ENCODE results near the gene TSPO2. TPM values are rescaled to one million over a fixed set of nuclear protein-coding genes. Genes with fewer than 3 reads are reported as not detected.
A peak's percentile ranks its signal among the peaks of the same experiment; 100 is the strongest.

Gene TSPO2
- total and polyA plus RNA-seq, 2 of the 13 experiments (the other 11 are each of a cell fraction or from before 2014, with no cell fraction given), result 0.55 TPM; not detected in 1

DNA sequence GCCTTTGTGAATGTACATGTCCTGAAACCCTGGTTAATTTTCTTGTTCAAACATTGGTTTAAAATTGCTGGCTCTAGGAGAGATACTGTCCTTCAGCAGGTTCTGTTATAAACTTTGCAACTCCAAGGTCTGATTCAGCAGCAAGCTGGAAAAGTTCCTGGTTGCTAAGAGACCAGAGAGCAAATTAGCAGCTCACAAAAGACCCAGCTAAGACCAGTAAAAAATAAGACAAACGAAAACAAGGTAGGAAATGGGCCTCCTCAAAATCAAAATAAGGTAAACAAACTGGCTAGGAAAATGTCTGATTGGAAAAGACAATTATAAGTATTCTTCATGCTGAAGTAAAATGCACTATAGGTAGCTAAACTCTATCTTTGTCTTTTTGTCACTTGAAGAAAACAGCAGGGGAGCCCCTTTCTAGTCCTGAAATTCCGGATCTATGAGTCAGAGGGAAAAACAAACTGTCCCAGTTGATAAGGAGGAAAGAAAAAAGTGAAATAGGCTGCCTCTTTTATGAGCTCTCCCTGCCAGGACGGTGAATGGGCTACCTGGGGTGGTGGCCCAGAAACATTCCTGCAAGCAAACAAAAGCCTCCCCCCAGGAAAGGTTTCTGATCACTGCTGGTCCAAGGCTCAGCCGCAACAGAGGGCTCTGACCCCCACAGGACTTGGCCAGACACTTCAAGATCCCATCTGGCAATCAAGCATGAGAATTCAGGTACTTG lies 44.9 kb upstream of the TSPO2 start (continued):
- peak; percentile 33; the same call in 1 of the 2 replicates for TF ChIP-seq ZNF556 (CRISPR knock-in tag; IDR thresholded peaks at IDR 0.05; ENCODE audit: borderline replicate concordance)
- no peak for TF ChIP-seq GTF3A (CRISPR knock-in tag; conservative IDR thresholded peaks at IDR 0.05)
- TF ChIP-seq ZIK1 (CRISPR knock-in tag; IDR thresholded peaks at IDR 0.05; ENCODE audit: borderline replicate concordance, low read depth), result no peak
- no peak for TF ChIP-seq ZNF468 (CRISPR knock-in tag; IDR thresholded peaks at IDR 0.05)
- no peak for TF ChIP-seq ZNF225 (CRISPR knock-in tag; IDR thresholded peaks at IDR 0.05)
- no peak for TF ChIP-seq DMAP1 (CRISPR knock-in tag; IDR thresholded peaks at IDR 0.05)
- TF ChIP-seq KDM2A (CRISPR knock-in tag; IDR thresholded peaks at IDR 0.05; ENCODE audit: borderline replicate concordance, low read depth), result 0 out of 2 replicates have a peak, but pooled peaks have one; percentile 28
- no peak for TF ChIP-seq EED (CRISPR knock-in tag; IDR thresholded peaks at IDR 0.05)
- TF ChIP-seq, protein P1, sequence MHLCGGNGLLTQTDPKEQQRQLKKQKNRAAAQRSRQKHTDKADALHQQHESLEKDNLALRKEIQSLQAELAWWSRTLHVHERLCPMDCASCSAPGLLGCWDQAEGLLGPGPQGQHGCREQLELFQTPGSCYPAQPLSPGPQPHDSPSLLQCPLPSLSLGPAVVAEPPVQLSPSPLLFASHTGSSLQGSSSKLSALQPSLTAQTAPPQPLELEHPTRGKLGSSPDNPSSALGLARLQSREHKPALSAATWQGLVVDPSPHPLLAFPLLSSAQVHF (CRISPR knock-in tag; IDR thresholded peaks at IDR 0.05), result no peak
- no peak for TF ChIP-seq ZNF598 (CRISPR knock-in tag; IDR thresholded peaks at IDR 0.05; ENCODE audit: borderline replicate concordance)
- TF ChIP-seq ZNF496 (CRISPR knock-in tag; IDR thresholded peaks at IDR 0.05; ENCODE audit: insufficient replicate concordance), result no peak
- TF ChIP-seq, protein P2, sequence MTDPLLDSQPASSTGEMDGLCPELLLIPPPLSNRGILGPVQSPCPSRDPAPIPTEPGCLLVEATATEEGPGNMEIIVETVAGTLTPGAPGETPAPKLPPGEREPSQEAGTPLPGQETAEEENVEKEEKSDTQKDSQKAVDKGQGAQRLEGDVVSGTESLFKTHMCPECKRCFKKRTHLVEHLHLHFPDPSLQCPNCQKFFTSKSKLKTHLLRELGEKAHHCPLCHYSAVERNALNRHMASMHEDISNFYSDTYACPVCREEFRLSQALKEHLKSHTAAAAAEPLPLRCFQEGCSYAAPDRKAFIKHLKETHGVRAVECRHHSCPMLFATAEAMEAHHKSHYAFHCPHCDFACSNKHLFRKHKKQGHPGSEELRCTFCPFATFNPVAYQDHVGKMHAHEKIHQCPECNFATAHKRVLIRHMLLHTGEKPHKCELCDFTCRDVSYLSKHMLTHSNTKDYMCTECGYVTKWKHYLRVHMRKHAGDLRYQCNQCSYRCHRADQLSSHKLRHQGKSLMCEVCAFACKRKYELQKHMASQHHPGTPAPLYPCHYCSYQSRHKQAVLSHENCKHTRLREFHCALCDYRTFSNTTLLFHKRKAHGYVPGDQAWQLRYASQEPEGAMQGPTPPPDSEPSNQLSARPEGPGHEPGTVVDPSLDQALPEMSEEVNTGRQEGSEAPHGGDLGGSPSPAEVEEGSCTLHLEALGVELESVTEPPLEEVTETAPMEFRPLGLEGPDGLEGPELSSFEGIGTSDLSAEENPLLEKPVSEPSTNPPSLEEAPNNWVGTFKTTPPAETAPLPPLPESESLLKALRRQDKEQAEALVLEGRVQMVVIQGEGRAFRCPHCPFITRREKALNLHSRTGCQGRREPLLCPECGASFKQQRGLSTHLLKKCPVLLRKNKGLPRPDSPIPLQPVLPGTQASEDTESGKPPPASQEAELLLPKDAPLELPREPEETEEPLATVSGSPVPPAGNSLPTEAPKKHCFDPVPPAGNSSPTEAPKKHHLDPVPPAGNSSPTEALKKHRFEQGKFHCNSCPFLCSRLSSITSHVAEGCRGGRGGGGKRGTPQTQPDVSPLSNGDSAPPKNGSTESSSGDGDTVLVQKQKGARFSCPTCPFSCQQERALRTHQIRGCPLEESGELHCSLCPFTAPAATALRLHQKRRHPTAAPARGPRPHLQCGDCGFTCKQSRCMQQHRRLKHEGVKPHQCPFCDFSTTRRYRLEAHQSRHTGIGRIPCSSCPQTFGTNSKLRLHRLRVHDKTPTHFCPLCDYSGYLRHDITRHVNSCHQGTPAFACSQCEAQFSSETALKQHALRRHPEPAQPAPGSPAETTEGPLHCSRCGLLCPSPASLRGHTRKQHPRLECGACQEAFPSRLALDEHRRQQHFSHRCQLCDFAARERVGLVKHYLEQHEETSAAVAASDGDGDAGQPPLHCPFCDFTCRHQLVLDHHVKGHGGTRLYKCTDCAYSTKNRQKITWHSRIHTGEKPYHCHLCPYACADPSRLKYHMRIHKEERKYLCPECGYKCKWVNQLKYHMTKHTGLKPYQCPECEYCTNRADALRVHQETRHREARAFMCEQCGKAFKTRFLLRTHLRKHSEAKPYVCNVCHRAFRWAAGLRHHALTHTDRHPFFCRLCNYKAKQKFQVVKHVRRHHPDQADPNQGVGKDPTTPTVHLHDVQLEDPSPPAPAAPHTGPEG (CRISPR knock-in tag; IDR thresholded peaks at IDR 0.05), result 0 out of 2 replicates have a peak, but pooled peaks have one; percentile 31
- no peak for TF ChIP-seq HCFC1 (IDR thresholded peaks at IDR 0.05; ENCODE audit: low read depth, low read length)
- TF ChIP-seq PITX1 (CRISPR knock-in tag; IDR thresholded peaks at IDR 0.05), result no peak
- TF ChIP-seq CENPT (CRISPR knock-in tag; IDR thresholded peaks at IDR 0.05; ENCODE audit: low read depth), result no peak
- peak; percentile 18; the same call in 1 of the 2 replicates for TF ChIP-seq SIX1 (CRISPR knock-in tag; IDR thresholded peaks at IDR 0.05; ENCODE audit: borderline replicate concordance)
- TF ChIP-seq KDM5B (CRISPR knock-in tag; IDR thresholded peaks at IDR 0.05; ENCODE audit: borderline replicate concordance), result no peak
- TF ChIP-seq, protein P3, sequence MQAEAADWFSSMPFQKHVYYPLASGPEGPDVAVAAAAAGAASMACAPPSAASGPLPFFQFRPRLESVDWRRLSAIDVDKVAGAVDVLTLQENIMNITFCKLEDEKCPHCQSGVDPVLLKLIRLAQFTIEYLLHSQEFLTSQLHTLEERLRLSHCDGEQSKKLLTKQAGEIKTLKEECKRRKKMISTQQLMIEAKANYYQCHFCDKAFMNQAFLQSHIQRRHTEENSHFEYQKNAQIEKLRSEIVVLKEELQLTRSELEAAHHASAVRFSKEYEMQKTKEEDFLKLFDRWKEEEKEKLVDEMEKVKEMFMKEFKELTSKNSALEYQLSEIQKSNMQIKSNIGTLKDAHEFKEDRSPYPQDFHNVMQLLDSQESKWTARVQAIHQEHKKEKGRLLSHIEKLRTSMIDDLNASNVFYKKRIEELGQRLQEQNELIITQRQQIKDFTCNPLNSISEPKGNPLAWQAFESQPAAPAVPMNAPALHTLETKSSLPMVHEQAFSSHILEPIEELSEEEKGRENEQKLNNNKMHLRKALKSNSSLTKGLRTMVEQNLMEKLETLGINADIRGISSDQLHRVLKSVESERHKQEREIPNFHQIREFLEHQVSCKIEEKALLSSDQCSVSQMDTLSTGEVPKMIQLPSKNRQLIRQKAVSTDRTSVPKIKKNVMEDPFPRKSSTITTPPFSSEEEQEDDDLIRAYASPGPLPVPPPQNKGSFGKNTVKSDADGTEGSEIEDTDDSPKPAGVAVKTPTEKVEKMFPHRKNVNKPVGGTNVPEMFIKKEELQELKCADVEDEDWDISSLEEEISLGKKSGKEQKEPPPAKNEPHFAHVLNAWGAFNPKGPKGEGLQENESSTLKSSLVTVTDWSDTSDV (CRISPR knock-in tag; IDR thresholded peaks at IDR 0.05), result no peak
- no peak for TF ChIP-seq ZKSCAN1 (IDR thresholded peaks at IDR 0.05; ENCODE audit: low read length)
- TF ChIP-seq PCBP1 (IDR thresholded peaks at IDR 0.05; ENCODE audit: borderline replicate concordance, low read depth, low read length), result no peak

Data from HepG2 (cell line).